Measurements from ENCODE around the gene ABHD12.
A peak's percentile ranks its signal among the peaks of the same experiment; 100 is the strongest.

Gene ABHD12

GRCh38 chr20:25297141-25297905 is 93.3 kb downstream of the ABHD12 start:
- Mint-ChIP-seq H3K36me3 (no peaks in the 10 kb centered on the region), H3K4me1 (no peaks in the 10 kb centered on the region), H3K27me3 (no peaks in the 10 kb centered on the region), H3K27ac (no peak overlapping the region), H3K4me3 (no peak overlapping the region), H3K9me3 (no peaks in the 10 kb centered on the region)

- Mint-ChIP-seq H3K27ac (no peak overlapping the region), H3K4me3 (no peak overlapping the region), H3K9me3 (no peaks in the 10 kb centered on the region), H3K4me1 (no peaks in the 10 kb centered on the region), H3K36me3 (no peaks in the 10 kb centered on the region), H3K27me3 (no peaks in the 10 kb centered on the region)
Measured at GRCh38 chr20:25296094-25297093, 94.2 kb downstream of the ABHD12 start.

- no peaks in the 10 kb centered on the region for H3K4me1 Mint-ChIP-seq
- H3K9me3 Mint-ChIP-seq, result no peaks in the 10 kb centered on the region
- H3K4me3 Mint-ChIP-seq, result no peak overlapping the region
- no peaks in the 10 kb centered on the region for H3K27me3 Mint-ChIP-seq
- no peak overlapping the region for H3K27ac Mint-ChIP-seq
- no peaks in the 10 kb centered on the region for H3K36me3 Mint-ChIP-seq
Measured at GRCh38 chr20:25295386-25296093, 95.1 kb downstream of the ABHD12 start.

GRCh38 chr20:25294459-25295385 is 95.9 kb downstream of the ABHD12 start:
- Mint-ChIP-seq H3K36me3 (peaks cover under 1% of the 10 kb centered on the region), H3K27me3 (no peaks in the 10 kb centered on the region), H3K4me3 (no peak overlapping the region), H3K27ac (no peak overlapping the region), H3K9me3 (no peaks in the 10 kb centered on the region), H3K4me1 (no peaks in the 10 kb centered on the region)

- Mint-ChIP-seq H3K36me3 (peaks cover 2% of the 10 kb centered on the region), H3K27ac (no peak overlapping the region), H3K27me3 (no peaks in the 10 kb centered on the region), H3K9me3 (no peaks in the 10 kb centered on the region), H3K4me3 (no peak overlapping the region), H3K4me1 (no peaks in the 10 kb centered on the region)
Measured at GRCh38 chr20:25293910-25294458, 96.7 kb downstream of the ABHD12 start.

- no peak overlapping the region for H3K27ac Mint-ChIP-seq
Measured at GRCh38 chr20:25293507-25293906, 97.1 kb downstream of the ABHD12 start.

GRCh38 chr20:25292176-25292891 is 98.3 kb downstream of the ABHD12 start:
- H3K4me1 Mint-ChIP-seq, result no peaks in the 10 kb centered on the region
- H3K36me3 Mint-ChIP-seq, result peaks cover 2% of the 10 kb centered on the region

More at GRCh38 chr20:25293507-25293906, 97.1 kb downstream of the ABHD12 start:
- Mint-ChIP-seq H3K9me3 (no peaks in the 10 kb centered on the region), H3K36me3 (peaks cover 2% of the 10 kb centered on the region), H3K27me3 (no peaks in the 10 kb centered on the region), H3K4me1 (no peaks in the 10 kb centered on the region), H3K4me3 (no peak overlapping the region)

GRCh38 chr20:25291432-25292133 is 99.1 kb downstream of the ABHD12 start:
- no peak overlapping the region for H3K4me3 Mint-ChIP-seq
- no peaks in the 10 kb centered on the region for H3K27me3 Mint-ChIP-seq
- peaks cover 2% of the 10 kb centered on the region for H3K36me3 Mint-ChIP-seq
- H3K27ac Mint-ChIP-seq, result no peak overlapping the region
- H3K9me3 Mint-ChIP-seq, result no peaks in the 10 kb centered on the region
- H3K4me1 Mint-ChIP-seq, result no peaks in the 10 kb centered on the region

More at GRCh38 chr20:25292176-25292891, 98.3 kb downstream of the ABHD12 start:
- no peak overlapping the region for H3K27ac Mint-ChIP-seq
- no peaks in the 10 kb centered on the region for H3K9me3 Mint-ChIP-seq
- H3K4me3 Mint-ChIP-seq, result no peak overlapping the region
- no peaks in the 10 kb centered on the region for H3K27me3 Mint-ChIP-seq

GRCh38 chr20:25290646-25291431 is 99.8 kb downstream of the ABHD12 start:
- no peak overlapping the region for H3K27ac Mint-ChIP-seq
- peaks cover 3% of the 10 kb centered on the region for H3K36me3 Mint-ChIP-seq
- H3K9me3 Mint-ChIP-seq, result no peaks in the 10 kb centered on the region
- no peak overlapping the region for H3K4me3 Mint-ChIP-seq
- no peaks in the 10 kb centered on the region for H3K4me1 Mint-ChIP-seq
- H3K27me3 Mint-ChIP-seq, result no peaks in the 10 kb centered on the region

GRCh38 chr20:25289886-25290597 is 100.6 kb downstream of the ABHD12 start:
- H3K4me3 Mint-ChIP-seq, result no peak overlapping the region
- peaks cover 8% of the 10 kb centered on the region for H3K36me3 Mint-ChIP-seq
- H3K27me3 Mint-ChIP-seq, result no peaks in the 10 kb centered on the region
- no peaks in the 10 kb centered on the region for H3K9me3 Mint-ChIP-seq
- no peak overlapping the region for H3K27ac Mint-ChIP-seq
- H3K4me1 Mint-ChIP-seq, result no peaks in the 10 kb centered on the region

GRCh38 chr20:25288291-25289181 is 102.1 kb downstream of the ABHD12 start:
- no peaks in the 10 kb centered on the region for H3K27me3 Mint-ChIP-seq
- peak overlapping the region; percentile 17 for H3K27ac Mint-ChIP-seq
- H3K9me3 Mint-ChIP-seq, result no peaks in the 10 kb centered on the region
- no peaks in the 10 kb centered on the region for H3K4me1 Mint-ChIP-seq
- H3K4me3 Mint-ChIP-seq, result no peak overlapping the region
- peaks cover 8% of the 10 kb centered on the region for H3K36me3 Mint-ChIP-seq

Measured in activated naive CD4-positive, alpha-beta T cell treated with anti-CD3 and anti-CD28 coated beads, Interleukin-2, amount 50 U/mL, for 24 hours (primary cell).